HG03354 (cell line): Measurements from ENCODE around the gene GARRE1.
"Not testable (repeated sequence)": the region's sequence is repeated elsewhere in the genome, so short reads cannot be mapped to it uniquely, and the experiment has no call there.

ENCODE experiments used
- ATAC-seq: cut with Tn5 transposase; IDR thresholded peaks from one replicate; pipeline ENCODE4 v1.9.1; 2021; ENCODE audit warnings: mild to moderate bottlenecking; ENCODE audit not compliant: unreplicated experiment, poor library complexity, severe bottlenecking

The GARRE1 gene

DNA sequence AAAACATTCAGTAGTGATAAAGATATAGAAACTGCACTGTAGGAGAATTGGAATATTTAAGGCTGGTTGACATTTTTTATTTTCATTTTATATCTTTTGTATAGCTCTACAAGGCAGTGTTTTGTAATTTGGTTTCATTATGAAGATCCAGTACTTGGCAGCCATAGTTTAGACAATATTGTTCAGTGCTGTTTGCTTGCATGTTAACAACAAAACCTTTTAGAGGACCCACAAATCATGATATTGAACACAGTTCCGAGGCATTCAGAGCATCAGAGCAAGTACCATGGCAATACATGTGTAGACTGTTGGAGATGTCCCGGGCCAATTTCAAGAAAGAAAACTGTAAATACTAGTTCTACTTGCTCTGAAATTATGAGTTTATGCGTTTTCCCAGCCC is 25.6 kb upstream of the GARRE1 start:
- no peak for ATAC-seq

DNA sequence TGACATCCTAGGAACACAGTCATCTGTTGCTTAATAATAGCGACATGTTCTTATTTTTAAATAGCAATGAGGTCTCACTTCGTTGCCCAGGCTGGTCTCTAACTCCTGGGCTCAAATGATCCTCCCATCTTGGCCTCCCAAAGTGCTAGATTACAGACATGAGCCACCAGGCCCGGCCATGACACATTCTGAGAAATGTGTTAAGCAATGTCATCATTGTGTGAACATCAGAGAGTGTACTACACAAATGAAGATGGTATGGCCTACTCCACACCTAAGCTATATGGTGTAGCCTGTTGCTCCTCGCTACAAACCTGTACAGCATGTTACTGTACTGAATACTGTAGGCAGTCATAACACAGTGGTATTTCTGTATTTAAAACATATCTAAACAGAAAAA is 24.6 kb upstream of the GARRE1 start:
- ATAC-seq, result no peak

DNA sequence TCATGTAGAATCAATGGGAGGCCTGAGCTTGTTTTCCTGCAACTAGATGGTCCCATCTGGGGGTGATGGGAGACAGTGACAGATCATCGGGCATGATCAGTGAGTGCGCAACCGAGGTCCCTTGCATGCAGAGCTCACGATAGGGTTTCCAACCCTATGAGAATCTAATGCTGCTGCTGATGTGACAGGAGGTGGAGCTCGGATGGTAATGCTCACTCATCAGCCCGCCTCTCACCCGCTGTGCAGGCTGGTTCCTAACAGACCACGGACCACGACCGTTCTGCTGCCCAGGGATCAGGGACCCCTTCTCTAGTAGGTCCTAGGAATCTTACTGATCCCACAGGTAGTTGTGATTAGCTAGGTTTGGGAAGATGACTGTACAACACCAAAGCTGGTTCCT is 23.5 kb upstream of the GARRE1 start:
- no peak for ATAC-seq

DNA sequence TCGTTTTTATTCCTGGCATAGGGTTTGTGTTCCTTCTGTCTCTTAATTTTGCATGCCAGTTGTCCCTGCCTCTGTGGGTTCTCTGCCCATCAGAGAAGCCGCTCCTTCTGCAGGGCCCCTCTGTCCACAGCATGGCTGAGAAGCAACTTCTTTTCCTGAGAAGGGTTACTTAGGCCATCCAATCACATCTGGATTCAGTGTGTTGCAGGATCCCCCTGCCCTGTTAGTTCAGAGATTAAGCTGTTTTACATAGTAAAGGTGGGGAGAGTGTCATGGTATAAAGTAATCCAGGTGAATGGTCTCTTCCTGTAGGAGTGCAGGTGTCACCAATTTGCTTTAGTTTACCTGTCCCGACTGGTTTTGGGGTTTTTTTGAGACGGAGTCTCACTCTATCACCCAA is 22.9 kb upstream of the GARRE1 start:
- ATAC-seq, result no peak

DNA sequence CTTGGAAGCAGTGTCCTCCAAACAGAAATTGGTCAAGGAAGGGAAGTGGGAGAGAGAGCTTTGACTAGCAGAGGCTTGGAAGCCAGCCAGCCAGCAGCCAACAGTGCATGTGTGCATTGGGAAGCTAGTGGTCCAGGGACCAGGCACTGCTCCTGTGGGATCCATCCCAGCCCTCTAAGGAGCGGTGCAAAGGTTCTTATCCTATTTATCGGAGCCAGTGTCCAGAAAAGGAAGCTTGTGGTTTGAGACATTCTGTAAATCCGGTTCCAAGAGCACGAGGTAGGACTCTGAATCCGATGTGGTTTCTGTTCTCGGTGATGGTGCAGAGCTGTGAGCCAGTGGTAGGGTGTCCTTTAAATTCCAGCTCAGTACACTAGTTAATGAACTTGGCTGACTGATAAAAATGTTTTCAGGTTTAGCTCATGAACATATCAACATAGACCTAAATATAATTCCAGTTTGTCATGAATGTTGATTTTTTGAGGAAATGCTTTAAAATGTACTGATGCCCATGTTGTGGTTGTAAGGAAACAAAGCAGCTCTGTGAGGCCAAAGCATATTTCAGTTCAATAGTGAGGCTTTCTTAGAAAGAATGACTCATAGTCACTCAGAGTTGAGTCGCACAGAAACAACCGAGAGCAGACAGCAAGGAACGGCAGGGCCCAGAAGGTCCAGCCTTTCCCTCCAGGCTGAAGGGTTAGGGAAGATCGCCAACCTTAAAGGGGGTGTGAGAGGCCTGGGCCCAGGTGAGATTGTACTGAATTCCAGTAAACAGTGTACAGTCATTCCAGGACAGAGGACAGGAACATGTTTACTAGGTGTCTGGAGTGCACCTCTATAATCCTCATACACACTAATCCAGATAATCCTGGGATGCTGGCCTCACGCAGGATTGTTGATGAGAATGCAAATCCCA is 21.5 kb upstream of the GARRE1 start:
- peak; percentile 62 for ATAC-seq

DNA sequence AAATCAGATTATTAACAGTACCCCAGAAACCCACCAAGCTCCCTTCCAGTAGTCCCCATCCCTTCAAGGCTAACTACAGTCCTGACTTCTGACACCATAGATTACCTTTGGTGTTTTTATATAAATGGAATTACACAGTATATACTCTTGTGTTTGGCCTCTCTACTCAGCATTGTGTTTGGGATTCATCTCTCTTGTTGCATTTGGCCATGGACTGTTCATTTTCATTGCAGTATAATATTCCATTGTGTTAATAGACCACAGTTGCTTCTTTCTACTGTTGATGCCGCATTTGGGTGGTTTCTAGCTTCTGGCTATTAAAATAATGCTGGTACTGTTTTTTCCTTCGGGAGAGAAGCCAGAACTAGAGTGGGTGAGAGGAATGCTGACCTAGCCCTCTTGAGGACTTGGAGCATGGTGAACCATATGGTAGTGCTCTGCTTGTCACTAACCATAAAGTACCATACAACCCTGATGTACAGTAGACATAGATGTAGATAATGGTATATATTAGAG is 18.9 kb upstream of the GARRE1 start:
- no peak for ATAC-seq

DNA sequence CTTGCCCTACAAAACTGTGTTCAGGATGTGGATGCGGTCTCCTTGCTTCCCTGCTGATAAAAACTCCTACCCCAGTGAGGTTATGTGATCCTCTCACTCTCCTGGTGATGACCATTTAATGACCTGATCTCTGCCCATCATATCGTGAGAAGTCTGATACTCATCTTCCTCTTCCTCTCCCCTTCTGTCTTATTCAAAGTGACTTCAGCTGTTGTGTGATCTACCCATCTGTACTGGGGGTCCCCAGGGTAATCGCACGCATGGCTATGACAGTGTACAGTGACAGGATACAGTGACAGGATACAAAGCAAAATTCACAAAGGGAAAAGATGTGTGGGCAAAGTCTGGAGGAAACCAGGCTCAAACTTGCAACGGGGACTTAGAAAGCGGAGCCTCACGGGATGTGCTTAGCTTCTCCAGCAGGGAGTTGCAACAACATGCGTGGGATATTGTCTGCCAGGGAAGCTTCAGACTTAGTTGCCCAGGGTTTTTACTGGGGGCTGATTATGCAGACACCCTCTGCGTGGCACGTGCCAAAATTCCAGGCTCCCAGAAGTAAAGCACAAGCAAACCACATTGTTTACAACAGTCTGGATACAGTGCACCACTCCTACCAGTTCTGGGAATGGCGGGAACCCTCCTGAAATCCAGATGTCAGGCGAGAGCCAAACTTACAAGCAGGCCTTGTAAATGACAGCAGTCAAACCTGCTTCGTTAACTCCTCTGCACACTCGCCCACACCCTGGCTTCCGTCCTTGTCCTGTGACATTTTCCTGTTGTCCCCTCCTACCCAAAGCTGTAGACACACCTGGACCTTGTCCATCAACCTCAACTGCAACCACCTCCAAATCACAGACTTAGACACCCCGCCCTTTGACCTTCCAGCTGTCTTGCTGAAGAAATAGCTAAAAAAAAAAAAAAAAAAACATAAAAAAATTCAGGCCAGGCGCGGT is 18.0 kb upstream of the GARRE1 start:
- no peak for ATAC-seq

DNA sequence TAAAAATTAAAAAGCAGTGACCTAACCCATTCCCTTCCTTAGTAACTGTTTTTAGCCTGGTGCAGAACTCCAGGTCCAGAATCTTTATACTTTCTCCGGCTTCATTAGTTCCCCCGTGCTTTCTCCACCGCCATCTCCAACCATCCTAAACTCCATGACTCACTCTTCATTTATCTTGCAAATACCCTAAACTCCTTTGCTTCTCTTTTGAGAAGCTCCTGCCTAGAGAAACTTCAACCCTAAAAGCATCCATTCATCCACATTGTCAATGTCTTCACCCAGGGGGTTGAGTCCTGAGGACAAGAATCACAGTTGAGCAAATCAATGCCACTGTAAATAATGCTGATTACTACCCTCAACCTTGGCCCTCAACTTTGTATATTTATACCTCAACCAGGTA is 17.1 kb upstream of the GARRE1 start:
- no peak for ATAC-seq

DNA sequence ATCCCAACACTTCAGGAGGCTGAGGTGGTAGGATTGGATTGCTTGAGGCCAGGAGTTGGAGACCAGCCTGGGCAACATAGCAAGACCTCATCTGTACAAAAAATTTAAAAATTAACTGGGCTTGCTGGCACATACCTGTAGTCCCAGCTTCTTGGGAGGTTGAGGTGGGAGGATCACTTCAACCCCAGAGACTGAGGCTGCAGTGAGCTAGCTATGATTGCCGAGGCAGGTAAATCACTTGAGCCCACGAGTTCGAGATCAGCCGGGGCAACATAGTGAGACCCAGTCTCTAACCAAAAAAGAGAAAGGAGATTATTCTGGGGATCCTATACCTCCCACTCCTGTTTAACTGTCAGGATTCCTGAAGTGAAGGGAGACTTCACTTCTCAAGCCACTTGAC is 16.4 kb upstream of the GARRE1 start:
- ATAC-seq, result no peak

DNA sequence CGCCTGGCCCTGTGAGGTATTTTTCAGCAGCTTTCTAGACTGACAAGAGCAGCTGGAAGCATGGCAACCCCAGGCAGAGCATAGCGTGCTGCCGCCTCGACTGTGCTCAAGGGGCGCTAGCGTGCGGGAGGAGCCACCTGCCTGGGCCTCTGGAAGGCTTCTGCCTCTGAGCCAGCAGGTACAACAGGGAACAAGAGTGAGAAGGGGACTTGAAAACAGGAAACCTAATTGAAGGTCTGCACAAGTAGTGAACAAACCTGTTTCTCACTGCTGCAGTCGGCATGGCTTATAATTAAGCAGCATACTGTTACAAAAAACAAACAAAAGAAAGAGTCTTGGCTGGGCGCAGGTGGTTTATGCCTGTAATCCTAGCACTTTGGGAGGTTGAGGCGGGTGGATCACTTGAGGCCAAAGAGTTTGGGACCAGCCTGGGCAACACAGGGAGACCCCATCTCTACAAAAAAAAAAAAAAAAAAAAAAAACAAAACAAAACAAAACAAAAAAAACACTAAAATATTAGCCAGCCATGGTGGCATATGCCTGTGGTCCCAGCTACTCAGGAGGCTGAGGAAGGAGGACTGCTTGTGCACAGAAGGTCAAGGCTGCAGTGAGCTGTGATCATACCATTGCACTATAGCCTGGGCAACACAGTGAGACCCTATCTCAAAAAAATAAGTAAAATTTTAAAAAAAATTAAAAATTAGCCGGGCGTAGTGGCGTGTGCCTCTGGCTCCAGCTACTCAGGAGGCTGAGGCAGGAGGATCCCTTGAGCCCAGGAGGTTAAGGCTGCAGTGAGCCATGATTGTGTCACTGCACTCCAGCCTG is 12.6 kb upstream of the GARRE1 start:
- no peak for ATAC-seq

DNA sequence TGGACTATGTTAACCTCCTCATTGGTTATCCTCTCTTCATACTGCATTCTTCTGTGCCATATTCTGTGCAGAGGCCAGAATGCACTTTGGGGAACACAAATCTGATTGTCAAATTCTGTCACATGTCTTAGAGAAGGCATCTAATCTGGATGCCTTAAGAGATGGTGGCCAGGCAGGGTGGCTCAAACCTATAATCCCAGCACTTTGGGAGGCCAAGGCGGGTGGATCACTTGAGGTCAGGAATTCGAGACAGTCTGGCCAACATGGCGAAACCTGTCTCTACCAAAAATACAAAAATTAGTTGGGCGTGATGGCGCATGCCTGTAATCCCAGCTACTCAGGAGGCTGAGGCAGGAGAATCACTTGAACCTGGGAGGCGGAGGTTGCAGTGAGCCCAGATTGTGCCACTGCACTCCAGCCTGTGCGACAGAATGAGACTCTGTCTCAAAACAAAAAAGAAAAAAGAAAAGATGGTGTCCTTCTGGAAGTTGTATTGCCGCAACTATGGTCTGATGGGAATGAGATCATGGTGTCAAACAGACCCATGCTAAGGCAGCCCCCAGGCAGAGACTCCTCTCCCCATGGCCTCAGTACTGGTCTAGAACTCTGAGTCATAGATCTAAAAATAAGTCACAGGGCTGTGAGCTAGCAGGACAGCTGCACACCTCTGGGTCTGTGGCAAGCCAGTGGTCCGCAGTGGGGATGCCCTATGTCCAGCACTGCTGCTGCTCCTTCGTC is 11.0 kb upstream of the GARRE1 start:
- not testable (repeated sequence) for ATAC-seq

DNA sequence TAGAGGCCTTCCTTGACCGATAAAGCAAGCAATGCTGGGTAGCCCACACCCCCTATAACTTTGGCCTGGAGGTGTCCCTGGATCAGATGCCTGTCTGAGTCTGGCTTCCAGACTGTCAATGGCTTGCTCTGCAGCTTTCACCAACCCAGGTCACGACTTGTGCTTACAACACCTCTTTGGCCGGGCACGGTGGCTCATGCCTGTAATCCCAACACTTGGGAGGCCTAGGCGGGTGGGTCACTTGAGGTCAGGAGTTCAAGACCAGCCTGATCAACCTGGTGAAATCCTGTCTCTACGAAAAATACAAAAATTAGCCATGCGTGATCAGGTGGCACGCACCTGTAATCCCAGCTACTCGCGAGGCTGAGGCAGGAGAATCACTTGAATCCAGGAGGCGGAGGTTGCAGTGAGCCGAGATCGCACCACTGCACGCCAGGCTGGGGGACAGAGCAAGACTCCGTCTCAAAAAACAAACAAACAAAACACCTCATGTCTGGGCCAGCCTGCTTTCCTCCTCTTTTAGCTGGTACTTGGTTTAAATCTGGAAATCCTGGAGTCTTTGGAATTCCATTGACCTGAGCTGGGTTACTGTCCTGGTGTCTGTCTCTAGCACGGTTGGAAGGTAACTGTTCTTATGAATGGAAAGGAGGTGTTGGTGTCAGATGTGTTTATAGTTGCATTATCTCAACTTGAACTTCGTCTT is 10.3 kb upstream of the GARRE1 start:
- no peak for ATAC-seq

DNA sequence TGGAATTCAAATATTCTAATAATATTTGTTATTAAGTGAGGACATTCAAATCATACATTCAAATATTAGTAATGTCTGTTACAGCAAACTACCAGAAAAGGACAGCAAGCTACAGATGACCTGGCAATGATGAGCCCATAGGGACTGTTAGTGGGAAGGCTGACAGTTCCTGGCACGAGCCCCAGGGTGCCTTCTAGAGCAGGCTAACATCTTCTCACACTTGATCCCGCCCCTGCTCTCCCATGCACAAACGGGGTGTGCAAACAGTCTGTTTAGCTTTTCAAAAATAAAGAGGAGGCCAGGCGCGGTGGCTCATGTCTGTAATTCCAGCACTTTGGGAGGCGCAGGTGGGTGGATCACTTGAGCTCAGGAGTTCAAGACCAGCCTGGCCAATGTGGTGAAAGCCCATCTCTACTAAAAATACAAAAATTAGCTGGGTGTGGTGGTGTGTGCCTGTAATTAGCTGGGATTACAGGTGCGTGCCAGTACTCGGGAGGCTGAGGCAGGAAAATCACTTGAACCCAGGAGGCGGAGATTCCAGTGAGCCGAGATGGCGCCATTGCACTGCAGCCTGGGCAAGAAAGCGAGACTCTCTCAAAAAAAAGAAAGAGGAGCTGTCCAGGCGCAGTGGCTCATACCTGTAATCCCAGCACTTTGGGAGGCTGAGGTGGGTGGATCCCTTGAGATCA is 9.6 kb upstream of the GARRE1 start:
- ATAC-seq, result no peak

DNA sequence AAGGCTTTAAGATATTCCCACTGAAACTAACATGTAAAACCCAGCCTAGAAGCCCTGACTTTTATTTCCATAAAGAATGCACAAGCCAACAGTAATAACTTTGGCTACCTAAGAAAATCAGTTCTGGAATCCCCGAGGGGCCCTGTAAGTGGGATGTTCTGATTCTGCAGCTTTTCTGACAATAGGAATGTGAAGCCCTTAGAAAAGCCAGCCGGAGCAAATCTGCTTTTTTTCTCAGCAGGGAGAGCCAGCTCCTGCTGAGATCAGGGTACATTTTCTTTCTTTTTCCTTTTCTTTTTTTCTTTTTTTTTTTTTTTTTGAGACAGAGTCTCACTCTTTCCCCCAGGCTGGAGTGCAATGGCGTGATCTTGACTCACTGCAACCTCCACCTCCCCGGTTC is 8.0 kb upstream of the GARRE1 start:
- no peak for ATAC-seq

DNA sequence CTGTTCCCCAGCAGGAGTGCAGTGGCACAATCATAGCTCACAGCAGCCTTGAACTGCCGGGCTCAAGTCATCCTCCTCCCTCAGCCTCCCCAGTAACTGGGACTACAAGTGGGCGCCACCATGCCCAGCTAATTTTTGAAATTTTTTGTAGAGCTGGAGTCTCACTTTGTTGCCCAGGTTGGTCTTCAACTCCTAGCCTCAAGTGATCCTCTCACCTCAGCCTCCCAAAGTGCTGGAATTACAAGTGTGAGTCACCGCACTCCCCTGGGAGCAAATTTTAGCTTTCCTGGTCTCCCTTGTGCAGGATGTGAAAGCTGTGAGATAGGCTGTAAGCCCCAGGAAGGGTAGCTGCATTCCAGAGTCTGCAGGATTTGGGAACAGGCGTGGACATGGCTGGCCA is 5.4 kb upstream of the GARRE1 start:
- no peak for ATAC-seq

DNA sequence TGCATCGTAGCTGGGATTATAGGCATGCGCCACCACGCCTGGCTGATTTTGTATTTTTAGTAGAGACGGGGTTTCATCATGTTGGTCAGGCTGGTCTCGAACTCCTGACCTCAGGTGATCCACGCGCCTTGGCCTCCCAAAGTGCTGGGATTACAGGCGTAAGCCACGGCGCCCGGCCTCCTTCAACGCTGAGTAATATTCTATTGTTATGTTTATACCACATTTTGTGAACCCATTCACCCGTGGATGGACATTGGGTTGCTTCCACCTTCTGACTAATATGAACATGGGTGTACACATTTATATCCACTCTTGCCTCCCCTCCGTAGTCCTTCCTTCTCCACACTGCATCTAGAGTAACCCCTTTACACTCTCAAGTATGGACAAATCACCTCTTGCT is 1.2 kb upstream of the GARRE1 start:
- not testable (repeated sequence) for ATAC-seq

DNA sequence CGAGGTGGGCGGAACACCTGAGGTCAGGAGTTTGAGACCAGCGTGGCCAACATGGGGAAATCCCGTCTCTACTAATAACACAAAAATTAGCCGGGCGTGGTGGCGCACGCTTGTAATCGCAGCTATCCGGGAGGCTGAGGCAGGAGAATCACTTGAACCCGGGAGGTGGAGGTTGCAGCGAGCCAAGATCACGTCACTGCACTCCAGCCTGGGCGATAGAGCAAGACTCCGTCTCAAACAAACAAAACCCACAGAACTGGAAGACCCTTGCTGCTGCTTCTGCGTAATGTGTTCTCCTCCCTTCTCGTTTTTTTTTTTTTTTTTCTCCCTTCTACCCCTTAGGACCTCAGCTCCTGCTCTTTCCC is 691 bp upstream of the GARRE1 start:
- ATAC-seq, result not testable (repeated sequence)
